ENCODE measurements around the gene CLEC7A.
A peak's percentile ranks its signal among the peaks of the same experiment; 100 is the strongest.

The CLEC7A gene

DNA sequence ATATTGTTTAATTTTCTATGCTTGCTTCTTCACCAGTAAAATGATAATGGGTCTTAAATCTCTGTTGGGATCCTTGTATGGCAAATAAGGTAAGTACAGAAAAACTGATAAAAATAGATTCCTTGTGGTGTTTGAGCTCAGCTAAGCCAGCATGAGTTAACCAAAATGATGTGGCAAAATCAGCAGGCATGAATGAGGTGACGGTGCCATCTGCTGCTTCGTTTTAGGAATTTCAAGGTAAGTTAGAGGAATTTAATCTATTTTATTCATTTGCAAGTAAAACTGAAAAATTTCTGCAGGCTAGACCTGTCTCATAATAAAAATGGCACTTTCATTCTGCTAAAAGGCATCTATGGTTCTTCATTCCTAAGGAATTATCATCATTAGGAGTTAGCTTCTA is 10.0 kb upstream of the CLEC7A start:
- peak; percentile 27 for DNase-seq (ENCODE audit: low spot score)

DNA sequence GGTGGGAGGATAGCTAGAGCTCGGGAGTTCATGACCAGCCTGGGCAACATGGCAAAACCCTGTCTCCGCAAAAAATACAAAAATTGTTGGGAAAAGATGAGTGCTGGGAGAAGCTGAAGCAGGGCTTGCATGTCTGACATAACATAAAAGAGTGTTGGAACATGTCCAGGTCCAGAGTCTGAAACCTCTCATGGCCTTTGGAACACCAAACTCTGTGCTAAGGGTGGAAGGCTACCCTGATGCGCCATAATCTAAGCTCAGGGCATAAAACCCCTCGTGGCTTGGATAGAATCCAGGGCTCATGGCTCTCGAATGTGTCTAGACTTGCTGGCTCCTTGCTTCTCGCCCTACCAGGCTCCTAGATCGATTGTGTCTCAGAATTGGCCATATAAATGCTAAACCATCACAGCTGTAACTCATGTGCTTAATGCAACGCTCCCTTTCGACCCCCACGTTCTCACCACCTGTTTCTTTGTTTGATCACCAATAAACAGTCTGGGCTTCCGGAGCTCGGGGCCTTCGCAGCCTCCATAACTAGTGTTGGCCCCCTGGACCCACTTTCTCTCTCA is 6.7 kb upstream of the CLEC7A start:
- DNase-seq (ENCODE audit: low spot score) = no peak

DNA sequence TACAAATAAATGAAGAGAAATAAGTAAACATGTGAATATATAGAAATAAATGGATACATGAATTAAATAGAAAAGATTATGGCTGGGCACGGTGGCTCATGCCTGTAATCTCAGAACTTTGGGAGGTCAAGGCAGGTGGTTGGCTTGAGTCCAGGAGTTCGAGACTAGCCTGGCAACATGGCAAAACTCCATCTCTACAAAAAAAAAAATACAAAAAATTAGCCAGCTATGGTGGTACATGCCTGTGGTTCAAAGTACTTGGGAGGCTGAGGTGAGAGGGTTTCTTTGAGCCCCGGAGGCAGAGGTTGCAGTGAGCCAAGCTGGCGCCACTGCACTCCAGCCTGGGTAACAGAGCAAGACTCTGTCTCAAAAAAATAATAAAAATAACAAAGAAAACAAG is 5.1 kb upstream of the CLEC7A start:
- no peak for DNase-seq (ENCODE audit: low spot score)

DNA sequence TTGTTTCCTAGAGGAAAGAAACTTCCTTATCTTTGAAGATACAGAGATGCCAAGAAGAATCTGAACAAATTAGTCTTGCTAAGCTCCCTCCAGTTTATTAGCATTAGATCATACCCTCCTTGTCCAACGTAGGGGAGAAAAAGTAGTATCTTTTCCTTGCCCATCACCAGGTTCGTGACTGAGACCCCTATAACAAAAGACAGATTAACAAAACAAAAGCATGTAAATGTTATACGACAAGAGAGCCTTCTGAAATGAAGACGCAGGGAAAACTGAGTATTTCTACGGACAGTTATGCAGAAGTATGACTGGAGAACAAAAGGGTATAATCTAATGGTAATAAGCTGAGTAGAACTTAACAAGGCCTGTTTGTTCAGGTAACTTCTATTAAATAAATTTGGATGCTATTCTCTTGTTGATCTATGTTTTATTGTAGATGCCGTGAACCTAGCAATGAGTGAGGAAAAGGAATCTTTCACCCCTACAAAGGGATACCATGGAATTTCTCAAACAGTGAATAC is 2.9 kb upstream of the CLEC7A start:
- no peak for DNase-seq (ENCODE audit: low spot score)

DNA sequence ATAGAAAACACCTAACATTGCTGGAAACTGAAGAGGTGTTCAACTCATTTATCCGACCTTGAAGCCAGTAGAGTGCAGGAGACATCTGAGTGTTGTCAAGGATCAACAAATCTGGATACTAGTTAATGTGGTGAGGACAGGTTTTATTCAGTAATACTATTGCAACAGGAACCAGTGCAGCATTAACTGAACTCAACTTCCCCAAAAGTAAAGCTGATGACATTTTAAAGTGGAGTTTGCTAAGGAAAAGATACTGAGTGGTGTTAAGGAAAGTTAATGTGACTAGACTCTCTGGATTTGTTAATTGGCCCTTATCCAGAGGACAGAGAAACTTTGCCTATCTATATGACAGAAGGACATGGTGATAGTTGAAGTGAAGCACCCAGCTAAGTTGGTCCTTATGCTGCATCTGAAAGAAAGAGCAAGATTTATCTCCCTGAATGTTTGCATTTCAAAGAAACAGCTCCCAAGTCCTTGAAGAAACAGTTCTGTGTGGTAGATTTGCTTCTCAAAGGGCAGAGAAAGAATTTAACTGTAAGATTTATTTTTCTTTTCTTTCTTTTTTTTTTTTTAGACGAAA is 1.2 kb upstream of the CLEC7A start:
- DNase-seq (ENCODE audit: low spot score) = no peak

DNA sequence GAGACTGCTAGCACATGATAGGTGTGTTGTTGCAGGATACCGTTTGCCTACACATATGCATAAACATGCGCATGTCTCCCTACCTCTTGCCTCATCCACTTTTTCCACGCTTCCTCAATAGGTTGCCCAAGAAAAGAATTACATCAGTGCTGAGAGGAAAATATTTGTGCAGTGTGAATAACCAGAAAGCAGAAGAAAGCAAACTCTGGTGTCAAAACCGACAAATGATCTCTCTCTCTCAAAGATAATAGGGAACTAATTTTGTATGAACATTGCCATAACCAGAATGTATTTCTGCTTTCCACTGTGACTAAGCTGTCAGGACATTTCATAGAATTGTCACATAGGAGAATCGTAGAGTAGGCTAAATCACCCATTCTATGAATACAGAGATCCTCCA is 1.3 kb downstream of the CLEC7A start:
- DNase-seq (ENCODE audit: low spot score) = no peak

DNA sequence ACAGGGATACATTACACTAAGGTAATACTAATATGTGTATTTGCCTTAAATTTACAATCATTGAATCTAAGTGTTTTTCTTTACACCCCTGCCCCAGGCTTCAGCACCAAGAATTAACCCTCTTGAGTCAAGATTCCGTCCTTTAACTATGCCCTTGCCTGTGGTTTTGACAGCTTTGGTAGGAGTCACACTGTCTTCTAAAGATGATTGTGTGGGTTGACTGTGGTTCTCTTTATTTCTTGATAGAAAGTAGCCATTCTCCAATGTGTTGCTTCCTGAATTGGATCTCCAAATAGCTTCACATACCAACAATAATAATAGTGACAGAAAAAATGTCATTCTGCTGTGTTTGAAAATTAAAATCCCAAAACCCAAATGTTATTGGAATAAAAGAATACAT is 3.6 kb downstream of the CLEC7A start:
- DNase-seq (ENCODE audit: low spot score) = no peak

DNA sequence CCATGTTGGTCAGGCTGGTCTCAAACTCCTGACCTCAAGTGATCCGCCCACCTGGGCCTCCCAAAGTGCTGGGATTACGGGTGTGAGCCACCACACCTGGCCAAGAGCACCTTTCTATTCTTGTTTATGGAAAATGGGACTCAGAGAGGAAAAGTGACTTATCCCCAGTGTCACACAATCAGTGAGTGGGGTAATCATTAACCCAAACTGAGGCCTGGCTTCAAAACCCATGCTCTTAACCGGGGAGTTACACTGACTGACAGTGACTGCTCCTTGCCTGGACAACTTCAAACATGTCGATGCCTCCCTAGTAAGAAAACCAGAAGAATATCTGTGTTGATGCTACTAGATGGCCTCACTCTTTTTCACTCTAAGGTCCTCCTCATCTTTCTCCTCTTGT is 7.3 kb downstream of the CLEC7A start:
- DNase-seq (ENCODE audit: low spot score) = no peak

DNA sequence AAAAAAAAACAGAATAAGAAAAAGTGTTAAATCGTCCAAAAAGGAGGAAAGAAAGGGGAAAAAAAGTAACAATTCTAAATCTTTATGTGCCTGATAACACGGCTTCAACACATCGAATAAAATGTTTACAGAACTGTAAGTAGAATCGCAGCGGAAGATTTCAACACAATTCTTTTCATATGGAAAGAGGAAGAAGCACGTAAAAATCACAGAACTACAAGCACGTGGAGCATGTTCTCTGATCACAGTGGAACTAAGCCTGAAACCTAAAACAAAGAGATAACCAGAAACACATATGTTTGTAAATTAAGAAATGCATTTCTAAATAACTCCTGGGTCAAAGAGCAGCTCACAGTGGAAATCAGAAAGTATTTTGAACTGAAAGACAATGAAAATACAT is 8.7 kb downstream of the CLEC7A start:
- DNase-seq (ENCODE audit: low spot score) = no peak

DNA sequence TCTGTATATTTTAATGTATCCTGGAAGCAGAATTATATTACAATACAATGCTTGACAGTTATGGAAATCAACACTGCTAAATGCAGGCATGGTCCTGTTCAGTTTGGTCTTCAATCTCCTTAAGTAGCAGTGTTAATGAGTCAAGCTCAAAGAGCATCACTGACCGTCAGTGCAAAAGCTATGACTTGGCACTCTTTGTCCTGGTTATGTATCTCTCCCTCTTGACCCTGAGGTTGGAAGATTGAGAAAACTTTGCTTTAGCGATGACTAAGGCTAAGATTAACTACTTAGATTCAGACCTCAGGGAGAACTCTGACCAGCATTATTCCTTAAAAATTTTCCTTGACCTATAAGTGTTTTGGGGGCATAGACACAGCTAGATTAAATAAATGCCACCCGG is 10.9 kb downstream of the CLEC7A start:
- DNase-seq (ENCODE audit: low spot score) = no peak

DNA sequence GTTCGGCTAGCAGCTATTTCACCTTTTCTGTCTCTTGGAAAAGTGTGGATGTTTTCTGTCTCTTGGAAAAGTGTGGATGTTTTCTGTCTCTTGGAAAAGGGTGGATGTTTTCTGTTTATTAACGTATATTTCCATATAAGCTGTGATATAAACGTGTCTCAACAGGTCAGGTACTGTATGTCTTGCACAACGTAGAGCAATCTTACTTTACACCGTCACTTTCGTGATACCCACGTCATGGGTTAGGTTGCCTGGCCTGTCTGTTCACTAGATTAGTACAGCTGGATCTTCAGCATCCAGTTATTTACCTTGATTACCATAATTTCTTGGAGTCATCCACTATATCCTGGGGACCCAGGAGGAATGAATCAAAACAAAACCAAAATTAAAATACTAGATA is 14.1 kb downstream of the CLEC7A start:
- DNase-seq (ENCODE audit: low spot score) = no peak

DNA sequence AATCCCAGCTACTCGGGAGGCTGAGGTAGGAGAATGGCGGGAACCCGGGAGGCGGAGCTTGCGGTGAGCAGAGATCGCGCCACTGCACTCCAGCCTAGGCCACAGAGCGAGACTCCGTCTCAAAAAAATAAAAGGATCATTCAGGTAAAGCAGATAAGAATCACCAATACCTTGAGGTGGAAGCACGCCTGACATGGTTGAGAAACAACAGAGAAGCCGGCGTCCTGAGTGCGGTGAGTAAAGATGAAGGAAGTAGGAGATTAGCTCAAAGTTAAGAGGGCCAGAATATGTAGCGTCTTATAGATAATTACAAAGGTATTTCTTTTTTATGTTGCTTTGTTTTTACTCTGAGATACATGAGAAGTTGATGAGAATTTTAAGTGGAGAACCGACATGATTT is 14.7 kb downstream of the CLEC7A start:
- no peak for DNase-seq (ENCODE audit: low spot score)

DNA sequence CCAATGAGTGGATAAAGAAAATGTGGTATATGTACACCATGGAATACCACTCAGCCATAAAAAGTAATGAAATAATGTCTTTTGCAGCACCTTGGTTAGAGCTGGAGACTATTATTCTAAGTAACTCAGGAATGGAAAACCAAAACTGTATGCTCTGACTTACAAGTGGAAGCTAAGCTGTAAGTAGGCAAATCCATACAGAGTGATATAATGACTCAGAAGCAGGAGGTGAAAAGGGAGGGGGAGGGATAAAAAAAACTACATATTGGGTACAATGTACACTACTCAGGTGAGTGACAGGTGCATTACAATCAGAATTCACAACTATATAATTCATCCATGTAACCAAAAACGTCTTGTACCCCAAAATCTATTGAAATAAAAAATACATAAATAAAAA is 16.1 kb downstream of the CLEC7A start:
- no peak for DNase-seq (ENCODE audit: low spot score)

DNA sequence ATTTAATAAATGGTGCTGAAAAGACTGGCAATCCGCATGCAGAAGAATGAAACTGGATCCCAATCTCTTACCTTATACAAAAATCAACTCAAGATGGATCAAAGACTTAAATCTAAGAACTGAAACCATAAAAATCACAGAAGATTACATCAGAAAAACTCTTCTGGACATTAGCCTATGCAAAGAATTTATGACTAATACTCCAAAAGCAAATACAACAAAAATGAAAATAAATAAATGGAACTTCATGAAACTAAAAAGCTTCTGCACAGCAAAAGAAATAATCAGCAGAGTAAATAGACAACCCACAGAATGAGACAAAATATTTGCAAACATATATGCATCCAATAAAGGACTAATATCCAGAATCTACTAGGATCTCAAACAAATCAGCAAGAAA is 16.9 kb downstream of the CLEC7A start:
- DNase-seq (ENCODE audit: low spot score) = no peak

DNA sequence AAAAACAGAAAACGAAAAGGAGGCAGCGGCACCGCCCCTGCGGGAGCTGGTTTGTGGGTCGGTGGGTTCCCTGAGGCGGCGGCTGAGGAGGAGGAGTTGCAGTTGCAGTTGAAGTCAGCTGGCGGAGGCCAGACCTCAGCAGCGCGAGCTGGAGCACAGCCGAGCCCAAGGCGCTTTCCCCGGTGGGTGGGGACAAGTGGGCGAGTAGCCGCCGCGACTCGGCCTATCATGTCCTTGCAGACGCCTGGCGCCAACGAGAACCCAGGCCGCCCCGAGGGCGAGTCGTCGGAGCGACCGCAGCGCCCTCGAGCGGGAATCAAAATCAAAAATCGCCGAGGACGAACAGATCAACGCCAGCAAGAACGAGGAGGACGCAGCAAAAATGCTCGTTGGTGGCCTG is 18.5 kb downstream of the CLEC7A start:
- no peak for DNase-seq (ENCODE audit: low spot score)

DNA sequence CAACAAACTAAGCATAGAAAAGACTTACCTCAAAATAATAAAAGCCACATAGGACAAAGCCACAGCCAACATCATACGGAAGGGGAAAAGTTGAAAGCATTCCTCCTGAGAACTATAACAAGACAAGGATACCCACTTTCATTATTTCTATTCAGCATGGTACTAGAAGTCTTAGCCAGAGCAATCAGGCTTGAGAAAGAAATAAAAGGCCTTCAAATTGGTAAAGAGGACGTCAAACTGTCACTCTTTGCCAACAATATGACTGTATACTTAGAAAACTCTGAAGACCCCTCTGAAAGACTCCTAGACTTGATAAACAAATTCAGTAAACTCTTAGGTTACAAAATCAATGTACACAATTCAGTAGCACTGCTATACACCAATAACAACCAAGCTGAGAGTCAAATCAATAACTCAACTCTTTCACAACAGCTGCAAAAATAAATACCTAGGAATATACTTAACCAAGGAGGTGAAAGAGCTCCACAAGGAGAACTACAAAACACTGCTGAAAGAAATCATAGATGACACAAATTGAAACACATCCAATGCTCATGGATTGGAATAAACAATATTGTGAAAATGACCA is 19.6 kb downstream of the CLEC7A start:
- no peak for DNase-seq (ENCODE audit: low spot score)

DNA sequence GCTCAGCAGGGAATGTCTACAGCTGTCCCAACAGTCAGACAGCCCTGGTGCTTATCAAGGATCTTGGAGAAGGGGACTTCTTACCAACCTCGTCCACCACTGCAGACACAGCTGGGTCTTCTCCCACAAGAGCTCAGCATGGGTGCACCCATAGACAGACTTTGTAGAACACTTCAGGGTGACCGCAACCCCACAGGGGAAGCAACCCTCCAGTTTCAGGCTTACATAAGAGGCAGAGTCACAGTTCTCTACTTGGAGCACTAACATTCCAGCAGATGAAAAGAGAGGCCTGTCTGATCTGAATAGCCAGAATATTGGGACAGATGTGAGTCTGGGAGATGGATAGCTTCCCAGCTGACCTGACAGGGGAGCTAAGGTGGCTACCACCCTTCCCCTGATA is 27.7 kb downstream of the CLEC7A start:
- DNase-seq (ENCODE audit: low spot score) = no peak

DNA sequence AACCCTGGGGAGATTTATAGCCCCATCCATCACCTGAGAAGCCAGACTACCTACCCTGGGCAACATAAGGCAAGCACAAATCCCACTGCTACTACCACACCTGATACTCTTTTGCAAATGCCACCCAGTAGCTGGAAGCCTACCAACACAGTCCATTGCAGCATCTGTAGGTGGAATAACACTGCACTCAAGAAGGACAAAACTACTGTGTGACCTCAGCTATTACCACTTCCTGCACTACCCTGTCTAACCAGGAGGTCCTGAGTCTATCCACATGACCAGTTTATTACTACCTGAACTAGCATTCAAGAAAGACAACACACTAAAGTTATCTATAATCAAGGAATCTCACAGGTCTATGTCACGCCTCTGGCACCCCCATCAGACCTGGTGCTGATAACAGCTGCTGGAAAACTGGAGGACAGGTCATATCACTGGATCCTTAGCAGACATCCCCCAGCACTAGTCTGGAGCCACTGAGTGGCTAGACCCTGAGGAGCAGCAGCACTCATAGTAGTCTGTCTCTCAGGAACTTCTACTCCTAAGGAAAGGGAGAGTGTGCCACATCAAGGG is 28.3 kb downstream of the CLEC7A start:
- DNase-seq (ENCODE audit: low spot score) = no peak

DNA sequence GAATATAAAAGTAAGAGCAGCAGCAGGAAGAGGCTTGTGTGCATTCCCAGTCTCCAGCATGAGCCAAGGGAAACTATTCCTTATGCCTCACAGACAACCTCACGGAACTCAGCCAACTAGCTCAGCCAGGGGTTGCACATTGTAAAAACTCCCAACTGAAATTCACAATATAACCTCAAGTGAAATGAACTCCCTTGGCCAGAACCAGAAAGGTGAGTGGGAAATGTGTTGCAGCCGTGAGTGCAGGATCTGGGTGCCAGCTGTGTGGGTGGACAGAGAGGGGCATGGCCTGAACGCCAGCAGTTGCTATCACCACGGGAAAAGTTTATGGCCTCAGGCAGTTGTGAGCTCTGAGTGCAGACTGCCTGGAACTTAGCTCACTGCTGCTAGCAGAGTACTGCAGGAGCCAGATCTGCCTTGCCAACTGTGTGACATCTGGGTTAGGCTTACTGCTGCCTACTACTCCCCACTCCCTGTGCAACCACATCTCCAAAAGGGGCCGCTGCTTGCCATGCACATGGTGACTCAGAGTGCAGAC is 28.9 kb downstream of the CLEC7A start:
- DNase-seq (ENCODE audit: low spot score) = no peak

DNA sequence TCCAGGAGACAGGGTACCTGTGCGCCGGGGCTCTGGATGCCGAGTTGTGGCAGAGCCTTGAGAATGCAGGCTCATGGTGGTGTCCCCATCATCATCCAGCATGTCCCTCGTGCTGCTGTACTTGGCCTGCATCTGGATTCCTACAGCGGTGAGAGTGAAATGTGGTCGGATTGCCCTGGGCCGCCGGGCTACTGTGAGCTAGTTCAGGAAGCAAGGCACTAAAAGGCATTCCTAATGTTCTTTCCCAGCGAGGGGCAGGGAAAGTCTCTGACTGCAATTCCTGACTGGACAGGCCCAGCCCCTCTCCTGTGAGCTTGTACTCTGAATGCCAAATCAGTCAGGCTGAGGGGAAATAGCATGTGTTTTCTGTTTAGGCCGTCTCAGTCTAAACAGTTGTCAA is 31.2 kb downstream of the CLEC7A start, which contains the start of gene CLEC1A:
TSS of gene CLEC1A (minus strand) at position 195 of the 400 bp plus-strand sequence. CDS start at position 132, 63 bp downstream.
- no peak for DNase-seq (ENCODE audit: low spot score)

DNA sequence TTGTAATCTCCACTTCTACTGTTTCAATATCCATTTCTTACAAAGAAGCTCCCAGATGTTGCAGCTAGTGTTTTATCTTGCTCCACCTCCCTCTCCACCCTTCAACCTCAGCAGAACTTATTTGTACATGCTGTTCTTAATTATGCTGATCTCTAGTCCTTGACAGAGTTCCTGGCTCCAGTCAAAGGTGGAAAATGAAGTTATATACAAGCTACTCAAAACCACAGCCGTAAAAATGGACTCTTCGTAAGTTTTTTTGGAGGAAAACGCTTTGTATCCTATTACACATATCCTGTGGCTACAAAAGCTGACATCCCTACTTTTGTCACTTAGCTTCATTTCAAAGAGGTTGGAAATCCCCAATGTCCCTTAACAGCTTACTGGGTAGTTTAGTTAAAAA is 32.5 kb downstream of the CLEC7A start:
- DNase-seq (ENCODE audit: low spot score) = no peak

DNA sequence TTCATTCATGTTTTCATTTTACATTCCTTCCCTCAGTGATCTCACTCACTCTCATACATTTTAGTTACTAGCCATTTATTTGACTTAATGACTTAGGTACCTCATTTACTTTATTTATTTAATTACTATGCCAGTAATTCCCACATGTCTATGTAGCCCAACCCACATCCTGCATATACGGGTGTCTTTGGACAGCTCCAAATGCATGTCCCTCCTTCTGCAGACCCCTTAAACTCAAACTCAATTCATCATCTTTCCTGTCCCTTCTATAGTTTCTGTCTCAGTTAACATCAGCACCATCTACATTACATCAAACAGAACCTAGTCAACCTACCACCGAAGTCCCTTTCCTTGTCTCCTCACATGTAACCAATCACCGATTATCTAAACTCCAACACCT is 34.0 kb downstream of the CLEC7A start:
- no peak for DNase-seq (ENCODE audit: low spot score)
